Vagina (tissue), 2 donors: ENCODE results near the gene CSNK2B.

Source experiments
- CTCF ChIP-seq, 3 experiments: fragments of 450-650 bp in 2 of 3; fragments of 200-600 bp in 1 of 3; sonication (generic) in 1 of 3; IDR thresholded peaks; one replicate each; pipeline ENCODE4 v1.5.1; 2017 to 2019; ENCODE audit warnings: antibody characterized with exemption in 3 of 3, mild to moderate bottlenecking in 2 of 3, moderate library complexity in 2 of 3
- POLR2A ChIP-seq, 2 donors: fragments of 450-650 bp; IDR thresholded peaks; one replicate each; pipeline ENCODE4 v1.6.1; 2017; ENCODE audit warnings: antibody characterized with exemption in 2 of 2, mild to moderate bottlenecking in 2 of 2, moderate library complexity in 2 of 2

GRCh38 chr6:31639449-31639861 is 26.4 kb upstream of the CSNK2B start:
- no peak for TF ChIP-seq POLR2A (IDR thresholded peaks at IDR 0.05)
- no peak for TF ChIP-seq CTCF (IDR thresholded peaks at IDR 0.05)
